CD4-positive, alpha-beta T cell treated with Interferon alpha-2 for 1 hour (primary cell): ENCODE measurements around the gene RABL2A.
A peak's percentile ranks its signal among the peaks of the same experiment; 100 is the strongest.
"Not testable (repeated sequence)": the region's sequence is repeated elsewhere in the genome, so short reads cannot be mapped to it uniquely, and the experiment has no call there.

Source experiments
- DNase-seq, 2 donors: peaks; one replicate each; pipeline ENCODE4 v3.0.0-alpha.2; 2020 to 2022

RABL2A gene

DNA sequence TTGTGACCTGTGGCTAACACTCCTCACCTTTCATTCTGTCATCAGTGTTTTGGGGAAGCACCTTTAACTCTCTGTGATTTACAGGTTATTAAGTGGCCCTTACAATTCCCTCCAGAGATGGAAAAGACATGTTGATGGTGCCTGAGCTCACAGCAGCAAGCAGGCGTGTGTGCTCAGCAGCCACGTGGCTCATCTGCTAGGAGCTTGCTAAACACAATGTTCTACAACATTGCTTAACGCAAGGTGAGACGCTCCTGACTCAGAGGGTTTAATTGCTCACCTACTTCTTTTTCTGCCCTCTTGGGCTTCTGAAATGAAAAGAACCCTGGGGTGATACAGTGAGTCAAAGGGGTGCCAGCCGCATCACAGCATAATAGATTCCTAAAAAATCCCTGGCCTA is 6.1 kb upstream of the RABL2A start:
- DNase-seq: not testable (repeated sequence)

DNA sequence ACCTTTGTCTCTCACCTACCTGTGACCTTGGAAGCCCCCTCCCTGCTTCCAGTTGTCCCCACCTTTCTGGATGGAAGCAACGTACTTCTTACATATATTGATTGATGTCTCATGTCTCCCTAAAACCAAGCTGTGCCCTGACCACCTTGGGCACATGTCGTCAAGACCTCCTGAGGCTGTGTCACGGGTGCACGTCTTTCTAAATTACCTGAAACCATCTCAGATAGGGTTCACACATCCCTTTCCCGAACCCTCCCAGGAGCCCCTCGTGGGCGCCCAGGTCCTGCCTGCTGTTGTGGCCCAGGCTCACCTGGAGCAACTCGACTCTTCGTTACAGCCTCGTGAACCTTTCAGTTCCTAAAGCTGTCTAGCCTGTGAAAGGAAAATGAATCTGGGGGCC is 1.2 kb upstream of the RABL2A start:
- DNase-seq: not testable (repeated sequence)

- not testable (repeated sequence) for DNase-seq
These were observed 5.8 kb downstream of the RABL2A start for GRCh38 chr2:113632849-113633345.

- not testable (repeated sequence) for DNase-seq
These were observed 8.3 kb downstream of the RABL2A start for GRCh38 chr2:113635358-113635757.

DNA sequence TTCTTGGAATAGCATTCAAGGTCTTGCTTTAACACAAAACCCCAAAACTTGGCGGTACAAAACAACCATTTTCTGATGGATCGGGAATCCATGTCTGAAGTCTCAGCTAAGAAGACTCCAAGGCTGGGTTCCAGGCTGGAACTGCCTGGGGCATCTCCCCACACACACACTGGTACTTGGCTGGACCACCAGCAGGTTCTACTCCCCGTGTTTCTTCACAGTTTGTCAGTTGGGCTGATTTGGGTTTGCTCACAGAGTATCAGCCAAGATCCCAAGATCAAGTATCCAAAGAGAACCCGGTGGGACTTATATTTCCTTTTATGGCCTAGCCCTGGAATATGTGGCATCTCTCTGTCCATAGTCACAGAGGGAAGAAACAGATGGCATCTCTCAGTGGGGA is 9.2 kb downstream of the RABL2A start:
- not testable (repeated sequence) for DNase-seq

DNA sequence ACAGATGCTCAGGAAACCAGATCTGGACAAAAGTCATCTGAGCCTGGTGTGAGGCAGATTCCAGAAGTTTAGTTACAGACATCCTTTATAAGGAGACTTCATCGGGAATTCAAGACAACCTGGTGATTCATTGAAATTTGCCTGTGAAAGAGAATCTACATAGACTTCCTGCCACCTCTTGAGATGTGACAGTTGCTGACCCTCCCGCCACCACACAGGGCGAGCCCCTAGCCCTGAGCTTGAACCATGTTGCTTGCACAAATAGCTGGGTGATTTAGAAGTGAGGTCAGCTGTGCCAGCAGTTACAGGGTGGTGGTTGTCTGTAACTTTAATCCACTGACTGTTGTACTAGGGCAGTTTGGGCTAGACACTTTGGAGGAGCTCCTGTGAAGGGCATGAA is 11.0 kb downstream of the RABL2A start:
- not testable (repeated sequence) for DNase-seq

DNA sequence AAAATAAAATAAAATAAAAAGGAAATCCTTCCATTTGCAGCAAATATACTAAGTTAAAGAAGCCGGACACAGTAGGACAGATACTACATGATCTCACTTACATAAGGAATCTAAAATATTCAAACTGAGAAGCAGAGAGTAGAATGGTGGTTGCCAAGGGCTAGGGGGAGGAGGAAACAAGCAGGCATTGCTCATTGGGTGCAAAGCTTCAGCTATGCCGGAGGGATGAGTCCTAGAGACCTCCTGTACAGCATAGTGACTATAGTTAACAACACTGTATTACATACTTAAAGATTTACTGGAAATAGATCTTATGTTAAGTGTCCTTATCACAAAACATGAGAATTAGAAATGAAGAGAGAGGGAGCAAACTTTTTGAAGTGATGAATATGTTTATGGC is 19.2 kb downstream of the RABL2A start:
- DNase-seq: not testable (repeated sequence)

- not testable (repeated sequence) for DNase-seq
These were observed 24.1 kb downstream of the RABL2A start for GRCh38 chr2:113650834-113651815.

DNA sequence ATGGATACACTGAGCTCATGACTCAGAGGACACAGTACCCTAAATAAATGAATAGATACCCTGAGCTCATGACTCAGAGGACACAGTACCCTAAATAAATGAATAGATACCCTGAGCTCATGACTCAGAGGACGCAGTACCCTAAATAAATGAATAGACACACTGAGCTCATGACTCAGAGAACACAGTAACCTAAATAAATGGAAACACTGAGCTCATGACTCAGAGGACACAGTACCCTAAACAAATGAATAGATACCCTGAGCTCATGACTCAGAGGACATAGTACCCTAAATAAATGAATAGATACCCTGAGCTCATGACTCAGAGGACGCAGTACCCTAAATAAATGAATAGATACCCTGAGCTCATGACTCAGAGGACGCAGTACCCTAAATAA is 25.5 kb downstream of the RABL2A start:
- not testable (repeated sequence) for DNase-seq

- peak; percentile 4 to 10 for DNase-seq
These were observed 29.1 kb downstream of the RABL2A start for GRCh38 chr2:113656031-113656624.

- DNase-seq: not testable (repeated sequence)
These were observed 30.7 kb downstream of the RABL2A start for GRCh38 chr2:113657735-113658134.

GRCh38 chr2:113663285-113664060 is 36.4 kb downstream of the RABL2A start:
- DNase-seq: not testable (repeated sequence)

DNA sequence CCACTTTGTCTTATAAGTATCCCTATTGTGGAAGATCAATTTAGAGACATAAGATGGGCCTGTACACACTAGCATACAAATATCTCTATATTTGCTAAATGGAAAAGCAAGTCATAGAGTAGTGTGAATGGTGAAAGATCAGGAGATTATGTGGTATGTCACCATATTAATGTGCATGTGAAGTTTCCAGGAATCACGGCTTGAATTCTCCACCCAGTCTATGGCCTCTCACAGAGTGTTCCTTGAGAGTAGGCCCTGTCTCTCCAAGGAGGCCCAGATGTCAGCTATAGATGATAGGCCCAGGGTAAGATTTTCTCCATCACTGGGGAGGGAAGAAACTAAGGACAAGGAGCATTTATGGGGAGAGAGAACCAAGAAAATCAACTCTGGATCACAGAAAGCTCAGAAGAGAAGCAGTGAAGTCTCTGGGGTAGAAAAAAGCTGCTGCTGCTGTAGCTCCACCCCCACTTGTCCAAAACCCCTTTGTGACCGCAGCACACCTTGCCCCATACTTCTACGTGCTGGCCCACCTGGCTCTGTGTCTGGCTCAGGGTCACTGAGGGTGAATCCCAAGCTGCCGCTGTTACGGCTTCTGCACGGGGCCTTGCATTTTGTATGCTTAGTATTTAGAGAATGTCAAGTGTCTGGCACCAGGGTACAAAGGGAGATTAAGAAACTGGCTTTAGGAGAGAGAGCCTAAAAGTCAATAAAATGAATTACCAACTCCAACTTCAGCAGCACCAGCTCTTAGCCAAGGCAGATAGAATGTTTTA is 37.9 kb downstream of the RABL2A start:
- DNase-seq: not testable (repeated sequence)

DNA sequence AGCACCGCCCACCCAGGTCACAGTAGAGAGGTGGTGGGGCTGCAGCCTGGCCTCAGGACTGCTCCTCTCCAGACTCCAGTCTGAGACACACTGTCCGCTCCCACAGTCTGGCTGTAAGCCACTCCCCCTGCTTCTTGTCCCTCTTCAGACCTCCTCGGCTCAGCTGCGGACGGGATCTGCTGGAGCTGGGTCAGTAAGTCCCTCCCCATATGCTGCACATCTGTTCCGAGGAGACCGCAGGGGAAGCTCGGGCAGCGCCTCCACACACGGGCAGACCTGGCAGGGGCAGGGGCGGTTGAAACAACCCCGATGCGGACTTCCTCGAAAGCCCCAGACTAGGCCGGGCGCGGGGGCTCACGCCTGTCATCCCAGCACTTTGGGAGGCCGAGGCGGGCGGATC is 41.9 kb downstream of the RABL2A start:
- DNase-seq: not testable (repeated sequence)

DNA sequence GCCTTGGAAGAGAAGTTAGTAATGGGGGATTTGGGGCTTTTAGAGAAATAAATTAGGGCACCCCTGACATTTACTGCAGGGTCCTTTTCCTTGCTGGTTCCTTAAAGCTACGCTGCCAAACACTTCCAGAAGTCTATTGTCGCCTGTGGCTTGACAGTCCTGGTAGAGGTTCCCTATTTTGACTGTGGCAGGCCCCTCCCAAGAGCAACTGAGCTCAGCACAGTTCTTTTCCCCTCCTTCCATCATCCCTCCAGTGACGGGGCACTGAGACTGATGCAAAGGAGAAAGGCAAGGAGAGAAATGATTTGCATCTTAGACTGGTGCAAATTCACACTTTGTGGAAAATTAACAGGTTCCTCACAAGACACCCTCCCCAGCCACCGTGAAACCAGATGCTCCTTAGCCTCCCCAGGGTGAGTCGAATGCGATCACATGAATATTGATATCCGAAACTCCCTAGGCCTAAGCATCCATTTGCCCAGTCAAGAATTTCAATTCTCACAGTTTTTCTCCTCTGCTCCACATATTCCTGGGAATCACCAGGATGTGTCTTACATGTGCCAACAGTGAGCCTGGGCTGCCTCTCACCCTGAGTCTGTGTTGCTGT is 45.4 kb downstream of the RABL2A start:
- DNase-seq: no peak

- DNase-seq: no peak
These were observed 48.8 kb downstream of the RABL2A start for GRCh38 chr2:113675875-113676274.

GRCh38 chr2:113676623-113677266 is 49.7 kb downstream of the RABL2A start:
- no peak for DNase-seq

DNA sequence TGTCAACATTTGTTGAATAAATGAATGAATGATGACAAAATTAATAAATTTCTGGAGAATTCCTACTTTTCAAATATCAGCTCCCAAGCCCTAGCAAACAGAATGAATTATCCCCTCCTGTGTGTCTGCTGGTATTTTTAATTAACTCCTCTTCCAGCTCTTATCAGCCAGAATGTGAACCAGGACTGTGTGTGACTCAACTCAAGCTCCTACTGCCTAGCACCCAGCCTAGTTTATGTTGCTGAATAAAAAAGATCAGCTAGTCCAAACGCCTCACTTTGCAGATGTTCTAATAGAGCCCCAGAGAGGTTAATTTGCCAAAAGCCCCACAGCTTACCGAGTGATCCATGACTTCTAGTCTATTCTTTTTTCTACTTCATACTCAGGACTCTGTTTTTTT is 50.3 kb downstream of the RABL2A start:
- no peak for DNase-seq

GRCh38 chr2:113679457-113679856 is 52.4 kb downstream of the RABL2A start:
- peak in 1 of 2 donors; percentile 17 for DNase-seq

- no peak for DNase-seq
These were observed 58.4 kb downstream of the RABL2A start for GRCh38 chr2:113685471-113685870.

GRCh38 chr2:113686537-113686936 is 59.5 kb downstream of the RABL2A start:
- no peak for DNase-seq
